Measurements from ENCODE around the gene CES4A. TPM values are rescaled to one million over a fixed set of nuclear protein-coding genes. Genes with fewer than 3 reads are reported as not detected.

Gene CES4A
- total and polyA plus RNA-seq, 5 donors: 10.3 to 21.5 (median 11.6) TPM

GRCh38 chr16:67013233-67013822 is 24.9 kb downstream of the CES4A start:
- DNase-seq (peak in 2 of 3 donors; percentile 75 to 78), ATAC-seq (peak in 1 of 2 donors; percentile 14)
- no peaks in the 10 kb centered on the region for H3K27me3 ChIP-seq (ENCODE audit: control insufficient read depth, insufficient read depth)
- H3K9me3 ChIP-seq (ENCODE audit: control insufficient read depth, low read length): no peaks in the 10 kb centered on the region
- H3K4me3 ChIP-seq (ENCODE audit: low read length): peak overlapping the region; percentile 36
- no peak overlapping the region for H3K27ac ChIP-seq (ENCODE audit: low read length)
- intact Hi-C loops (cut with DNase I): no loop called here
- 9% methylated on average over 21 of the region's 21 CpGs for WGBS
- H3K4me1 ChIP-seq (ENCODE audit: control insufficient read depth, insufficient read depth, low read length): peaks cover 5% of the 10 kb centered on the region

GRCh38 chr16:67013823-67014633 is 25.6 kb downstream of the CES4A start:
- intact Hi-C loops (cut with DNase I): no loop called here

GRCh38 chr16:67014634-67015312 is 26.4 kb downstream of the CES4A start:
- ATAC-seq (no peak), DNase-seq (no peak)
- Histone ChIP-seq H3K9me3 (ENCODE audit: control insufficient read depth, low read length) (no peaks in the 10 kb centered on the region), H3K27ac (ENCODE audit: low read length) (peak overlapping the region; percentile 59), H3K4me1 (ENCODE audit: control insufficient read depth, insufficient read depth, low read length) (peaks cover 5% of the 10 kb centered on the region), H3K4me3 (ENCODE audit: low read length) (peak overlapping the region; percentile 36), H3K27me3 (ENCODE audit: control insufficient read depth, insufficient read depth) (no peaks in the 10 kb centered on the region)
- intact Hi-C loops (cut with DNase I): no loop called here
- WGBS: 50% methylated on average over 6 of the region's 6 CpGs

More at GRCh38 chr16:67013823-67014633, 25.6 kb downstream of the CES4A start:
- Histone ChIP-seq H3K4me1 (ENCODE audit: control insufficient read depth, insufficient read depth, low read length) (peaks cover 5% of the 10 kb centered on the region), H3K27ac (ENCODE audit: low read length) (peak overlapping the region; percentile 59), H3K4me3 (ENCODE audit: low read length) (peak overlapping the region; percentile 36), H3K9me3 (ENCODE audit: control insufficient read depth, low read length) (no peaks in the 10 kb centered on the region), H3K27me3 (ENCODE audit: control insufficient read depth, insufficient read depth) (no peaks in the 10 kb centered on the region)
- under 1% methylated on average over 70 of the region's 70 CpGs for WGBS
- ATAC-seq (peak; percentile 89 to 93), DNase-seq (peak; percentile 84 to 97 (median 96))

- intact Hi-C loops (cut with DNase I): no loop called here
- H3K27ac ChIP-seq (ENCODE audit: low read length): no peak overlapping the region
- H3K9me3 ChIP-seq (ENCODE audit: control insufficient read depth, low read length): no peaks in the 10 kb centered on the region
- H3K4me3 ChIP-seq (ENCODE audit: low read length): no peak overlapping the region
- ATAC-seq (no peak), DNase-seq (no peak)
- WGBS: 96% methylated on average over 9 of the region's 9 CpGs
- H3K27me3 ChIP-seq (ENCODE audit: control insufficient read depth, insufficient read depth): no peaks in the 10 kb centered on the region
- peaks cover 5% of the 10 kb centered on the region for H3K4me1 ChIP-seq (ENCODE audit: control insufficient read depth, insufficient read depth, low read length)
These were observed 26.9 kb downstream of the CES4A start for GRCh38 chr16:67015313-67015731.

- no peak for ATAC-seq
- intact Hi-C loops (cut with DNase I): no loop called here
- Histone ChIP-seq H3K27me3 (ENCODE audit: control insufficient read depth, insufficient read depth) (no peaks in the 10 kb centered on the region), H3K9me3 (ENCODE audit: control insufficient read depth, low read length) (no peaks in the 10 kb centered on the region), H3K4me1 (ENCODE audit: control insufficient read depth, insufficient read depth, low read length) (peaks cover 5% of the 10 kb centered on the region), H3K27ac (ENCODE audit: low read length) (no peak overlapping the region), H3K4me3 (ENCODE audit: low read length) (no peak overlapping the region)
- DNase-seq: no peak
These were observed 27.8 kb downstream of the CES4A start for GRCh38 chr16:67016143-67016542.

- Histone ChIP-seq H3K27ac (ENCODE audit: low read length) (no peak overlapping the region), H3K9me3 (ENCODE audit: control insufficient read depth, low read length) (no peaks in the 10 kb centered on the region), H3K27me3 (ENCODE audit: control insufficient read depth, insufficient read depth) (no peaks in the 10 kb centered on the region), H3K4me1 (ENCODE audit: control insufficient read depth, insufficient read depth, low read length) (peaks cover 5% of the 10 kb centered on the region), H3K4me3 (ENCODE audit: low read length) (no peak overlapping the region)
- WGBS: 75% methylated on average over 5 of the region's 5 CpGs
- ATAC-seq: no peak
- no peak for DNase-seq
- intact Hi-C loops (cut with DNase I): no loop called here
These were observed 28.5 kb downstream of the CES4A start for GRCh38 chr16:67016681-67017420.

- Histone ChIP-seq H3K27ac (ENCODE audit: low read length) (no peak overlapping the region), H3K27me3 (ENCODE audit: control insufficient read depth, insufficient read depth) (no peaks in the 10 kb centered on the region), H3K4me1 (ENCODE audit: control insufficient read depth, insufficient read depth, low read length) (peaks cover 5% of the 10 kb centered on the region), H3K4me3 (ENCODE audit: low read length) (no peak overlapping the region), H3K9me3 (ENCODE audit: control insufficient read depth, low read length) (no peaks in the 10 kb centered on the region)
- intact Hi-C loops (cut with DNase I): no loop called here
- WGBS: 73% methylated on average over 4 of the region's 4 CpGs
- DNase-seq (peak in 1 of 3 donors; percentile 6), ATAC-seq (no peak)
These were observed 29.0 kb downstream of the CES4A start for GRCh38 chr16:67017421-67017750.

- DNase-seq (peak in 2 of 3 donors; percentile 19 to 80), ATAC-seq (peak; percentile 18 to 23)
- H3K27me3 ChIP-seq (ENCODE audit: control insufficient read depth, insufficient read depth): no peaks in the 10 kb centered on the region
- intact Hi-C loops (cut with DNase I): no loop called here
- peaks cover 5% of the 10 kb centered on the region for H3K4me1 ChIP-seq (ENCODE audit: control insufficient read depth, insufficient read depth, low read length)
- no peak overlapping the region for H3K27ac ChIP-seq (ENCODE audit: low read length)
- H3K4me3 ChIP-seq (ENCODE audit: low read length): no peak overlapping the region
- WGBS: 52% methylated on average over 6 of the region's 6 CpGs
- no peaks in the 10 kb centered on the region for H3K9me3 ChIP-seq (ENCODE audit: control insufficient read depth, low read length)
These were observed 29.6 kb downstream of the CES4A start for GRCh38 chr16:67017810-67018488.

GRCh38 chr16:67019171-67019570 is 30.8 kb downstream of the CES4A start:
- 89% methylated on average over 8 of the region's 8 CpGs for WGBS
- ATAC-seq (no peak), DNase-seq (no peak)
- Histone ChIP-seq H3K9me3 (ENCODE audit: control insufficient read depth, low read length) (no peaks in the 10 kb centered on the region), H3K4me1 (ENCODE audit: control insufficient read depth, insufficient read depth, low read length) (peaks cover 5% of the 10 kb centered on the region), H3K4me3 (ENCODE audit: low read length) (no peak overlapping the region), H3K27ac (ENCODE audit: low read length) (no peak overlapping the region), H3K27me3 (ENCODE audit: control insufficient read depth, insufficient read depth) (no peaks in the 10 kb centered on the region)
- intact Hi-C loops (cut with DNase I): no loop called here

GRCh38 chr16:67021321-67021720 is 32.9 kb downstream of the CES4A start:
- no peaks in the 10 kb centered on the region for H3K4me1 ChIP-seq (ENCODE audit: control insufficient read depth, insufficient read depth, low read length)
- ATAC-seq (no peak), DNase-seq (no peak)
- WGBS: 87% methylated on average over 3 of the region's 3 CpGs
- H3K27ac ChIP-seq (ENCODE audit: low read length): no peak overlapping the region
- intact Hi-C loops (cut with DNase I): no loop called here
- H3K27me3 ChIP-seq (ENCODE audit: control insufficient read depth, insufficient read depth): no peaks in the 10 kb centered on the region
- no peaks in the 10 kb centered on the region for H3K9me3 ChIP-seq (ENCODE audit: control insufficient read depth, low read length)
- H3K4me3 ChIP-seq (ENCODE audit: low read length): no peak overlapping the region

Measured in right cardiac atrium (tissue), 5 donors.